Epidermal melanocyte (primary cell): Measurements from ENCODE around the gene FBXO36.

Experiments
- DNase-seq: peaks from one replicate; pipeline ENCODE4 v3.0.0; 2011; ENCODE audit warnings: low spot score; ENCODE audit not compliant: insufficient read length

Gene FBXO36

DNA sequence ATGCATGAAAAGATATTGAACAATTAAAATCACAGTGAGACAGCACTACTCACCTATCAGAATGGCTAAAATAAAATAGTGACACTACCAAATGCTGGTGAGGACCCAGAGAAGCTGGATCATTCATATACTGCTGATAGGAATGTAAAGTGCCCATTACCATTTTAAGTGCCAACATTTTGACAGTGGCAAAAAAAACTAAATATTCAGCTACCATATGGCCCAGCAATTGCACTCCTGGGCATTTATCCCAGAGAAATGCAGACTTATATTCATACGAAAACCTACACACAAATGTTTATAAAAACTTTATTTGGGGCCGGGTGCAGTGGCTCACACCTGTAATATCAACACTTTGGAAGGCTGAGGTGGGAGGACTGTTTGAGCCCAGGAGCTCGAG is 47.6 kb downstream of the FBXO36 start:
- no peak for DNase-seq

DNA sequence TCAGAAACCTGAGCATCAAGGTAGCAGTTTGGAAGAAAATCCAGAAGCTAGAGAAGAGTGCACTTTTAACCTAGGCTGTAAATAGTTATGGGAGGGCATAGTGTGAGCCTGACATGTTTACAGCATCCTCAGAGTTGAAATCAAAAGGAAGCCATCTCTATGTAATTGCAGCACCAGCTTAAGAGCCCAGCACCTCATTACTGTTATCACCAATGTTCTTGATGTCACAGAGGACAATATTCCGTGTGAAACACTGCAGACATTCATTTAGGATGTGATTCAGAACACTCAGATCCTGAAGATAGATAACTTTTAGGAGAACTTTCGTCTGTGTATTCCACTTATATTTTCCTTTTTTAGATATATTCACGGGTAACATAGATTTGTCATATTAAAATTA is 48.1 kb downstream of the FBXO36 start:
- DNase-seq = no peak

DNA sequence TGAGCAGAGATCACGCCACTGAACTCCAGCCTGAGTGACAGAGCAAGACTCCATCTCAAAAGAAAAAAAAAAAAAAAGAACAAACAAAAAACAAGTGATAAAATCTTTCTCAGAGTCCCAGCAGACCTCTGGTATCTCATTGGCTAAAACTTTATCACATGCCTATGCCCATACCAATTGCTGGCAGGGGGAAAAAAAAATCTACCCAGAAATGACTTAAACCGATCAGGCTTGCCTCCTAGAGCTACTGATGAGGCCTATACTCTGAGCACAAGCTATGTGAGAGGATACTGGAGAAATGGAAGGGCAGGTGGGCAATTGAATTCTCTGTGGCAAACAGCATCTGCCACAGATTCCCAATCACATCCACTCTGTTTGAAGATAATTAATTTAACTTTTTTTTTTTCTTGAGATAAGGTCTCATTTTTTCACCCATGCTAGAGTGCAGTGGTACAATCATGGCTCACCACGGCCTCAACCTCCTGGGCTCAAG is 49.0 kb downstream of the FBXO36 start:
- DNase-seq = no peak

GRCh38 chr2:229974266-229974665 is 52.0 kb downstream of the FBXO36 start:
- peak; percentile 29 for DNase-seq

DNA sequence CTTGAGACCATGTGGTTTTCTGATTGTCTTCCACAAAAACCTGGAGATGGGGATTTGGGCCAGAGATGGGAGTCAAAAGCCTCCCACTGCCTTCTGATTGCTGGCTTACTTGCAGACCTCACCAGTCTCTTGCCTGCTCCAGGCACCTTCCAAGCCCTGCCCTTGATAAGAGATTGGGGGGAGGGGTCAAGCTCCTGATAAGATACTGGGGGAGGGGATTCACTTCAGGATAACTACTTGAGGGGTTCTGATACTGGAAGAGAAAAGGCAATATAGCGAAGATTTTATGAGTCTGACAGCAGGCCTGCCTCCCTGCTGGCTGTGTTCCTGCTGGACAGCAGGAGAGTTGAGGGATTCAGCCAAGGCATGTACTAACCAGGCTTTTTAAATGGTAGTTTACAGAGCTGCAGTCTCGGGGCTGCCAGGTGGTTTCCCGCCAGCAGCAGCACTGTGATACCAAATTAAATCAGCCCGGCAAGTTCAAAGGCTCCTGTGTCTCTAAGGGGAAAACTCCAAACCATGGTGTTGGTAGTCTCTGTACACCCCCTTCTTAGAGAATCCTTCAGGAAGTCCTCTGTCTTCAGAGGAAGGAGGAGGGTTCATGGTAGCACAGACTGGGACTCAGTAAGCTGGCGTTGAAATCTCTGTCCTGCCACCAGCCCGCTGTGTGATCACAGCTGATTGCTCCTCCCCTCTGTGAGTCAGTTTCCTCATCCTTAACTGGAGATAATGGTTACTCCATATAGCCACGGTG is 58.3 kb downstream of the FBXO36 start:
- DNase-seq = no peak

DNA sequence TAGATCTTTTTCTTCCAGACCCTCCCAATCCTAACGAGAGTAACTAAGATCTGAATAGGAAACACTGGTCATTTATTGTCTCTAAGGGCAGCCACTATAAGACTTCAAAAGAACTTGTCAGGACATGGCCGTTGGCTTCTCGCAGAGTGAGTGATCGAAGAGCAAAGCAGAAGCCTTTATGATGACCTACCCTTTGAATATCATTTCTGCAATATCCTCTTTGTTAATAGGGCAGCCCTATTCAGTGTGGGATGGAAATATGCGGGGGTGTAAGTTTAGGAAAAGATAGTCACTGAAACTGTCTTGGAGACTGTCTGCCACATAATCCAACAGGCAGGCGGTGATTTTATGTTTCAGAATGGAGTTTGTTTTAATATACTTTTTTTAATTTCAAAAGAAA is 70.9 kb downstream of the FBXO36 start:
- DNase-seq = no peak

GRCh38 chr2:229996320-229996719 is 74.0 kb downstream of the FBXO36 start:
- DNase-seq = no peak

- no peak for DNase-seq
Measured at GRCh38 chr2:229997565-229997964, 75.3 kb downstream of the FBXO36 start.

DNA sequence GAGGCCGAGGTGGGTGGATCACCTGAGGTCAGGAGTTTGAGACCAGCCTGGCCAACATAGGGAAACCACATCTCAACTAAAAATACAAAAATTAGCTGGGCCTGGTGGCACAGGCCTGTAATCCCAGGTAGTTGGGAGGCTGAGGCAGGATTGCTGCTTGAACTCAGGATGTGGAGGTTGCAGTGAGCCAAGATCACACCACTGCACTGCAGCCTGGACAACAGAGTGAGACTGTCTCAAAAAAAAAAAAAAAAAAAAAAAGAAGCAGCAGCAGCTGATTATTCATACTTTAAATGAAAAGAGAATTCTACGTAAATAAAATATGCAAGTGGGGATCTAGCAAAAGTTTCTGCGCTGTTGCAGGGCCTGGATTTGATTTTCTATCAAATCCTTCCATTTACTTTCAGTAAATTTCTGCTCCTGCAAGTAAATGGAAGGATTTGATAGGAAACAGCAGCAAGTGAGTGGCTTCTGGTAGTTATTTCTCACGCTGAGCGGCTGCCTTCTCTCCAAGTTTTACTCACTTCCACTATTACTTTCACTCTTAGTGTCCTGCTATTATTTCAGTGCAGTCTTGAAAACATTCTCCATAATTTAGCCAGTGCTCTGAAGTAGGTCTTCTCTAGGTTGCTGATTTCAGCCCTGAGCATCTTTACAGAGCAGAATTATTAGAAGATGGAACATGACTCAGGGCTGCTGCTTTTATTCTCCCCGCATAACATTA is 78.0 kb downstream of the FBXO36 start:
- DNase-seq = no peak

DNA sequence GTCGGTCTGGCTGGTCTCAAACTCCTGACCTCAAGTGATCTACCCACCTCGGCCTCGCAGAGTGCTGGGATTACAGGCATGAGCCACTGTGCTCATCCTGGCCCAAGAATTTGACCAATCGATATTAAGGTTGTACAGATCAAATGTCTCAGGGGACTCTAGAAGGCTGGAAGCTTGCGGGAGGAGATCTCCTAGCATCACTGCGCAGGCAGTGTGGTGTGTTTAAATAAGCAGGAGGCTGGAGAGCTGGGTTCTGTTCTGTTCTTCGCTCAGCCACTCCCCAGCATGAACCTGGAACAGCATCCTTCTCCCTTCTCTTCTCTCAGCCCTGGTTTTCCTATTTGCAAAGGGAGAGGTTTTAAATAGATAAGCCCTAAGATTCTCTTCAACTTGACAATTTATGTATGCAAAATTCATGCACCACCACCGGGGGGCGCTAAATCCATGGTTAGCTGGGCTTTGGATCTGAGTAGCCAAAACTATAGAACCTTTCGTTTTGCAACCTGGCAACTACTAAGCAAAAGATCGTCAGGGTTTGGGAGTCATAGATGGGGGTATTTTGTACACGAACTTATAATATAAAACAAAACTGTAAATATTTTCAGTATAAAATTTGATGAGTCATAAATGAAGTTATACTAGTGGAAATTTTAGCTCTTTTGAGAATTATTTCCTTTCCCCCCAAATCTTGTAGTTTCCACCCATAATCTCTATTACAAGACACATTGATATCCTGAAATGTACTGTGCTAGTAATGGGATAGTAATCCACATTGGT is 85.8 kb downstream of the FBXO36 start:
- no peak for DNase-seq

DNA sequence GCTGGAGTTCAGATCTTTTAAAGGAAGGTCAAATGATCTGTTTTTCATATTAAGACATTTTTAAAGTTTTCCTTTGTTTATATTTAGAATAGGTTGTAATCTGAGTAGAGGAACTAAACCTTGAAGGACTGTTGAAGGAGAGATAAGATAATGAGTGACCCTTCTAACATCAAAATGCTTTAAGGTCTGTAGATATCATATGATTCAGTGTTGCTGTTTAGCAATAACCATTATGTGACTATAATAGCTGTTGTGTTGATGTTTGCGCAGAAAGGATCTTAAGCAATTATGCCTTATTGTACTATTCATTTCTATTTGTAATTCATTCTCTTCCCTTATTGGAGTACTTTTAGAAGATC is 86.4 kb downstream of the FBXO36 start:
- DNase-seq = no peak

- no peak for DNase-seq
Measured at GRCh38 chr2:230010501-230010900, 88.2 kb downstream of the FBXO36 start.

DNA sequence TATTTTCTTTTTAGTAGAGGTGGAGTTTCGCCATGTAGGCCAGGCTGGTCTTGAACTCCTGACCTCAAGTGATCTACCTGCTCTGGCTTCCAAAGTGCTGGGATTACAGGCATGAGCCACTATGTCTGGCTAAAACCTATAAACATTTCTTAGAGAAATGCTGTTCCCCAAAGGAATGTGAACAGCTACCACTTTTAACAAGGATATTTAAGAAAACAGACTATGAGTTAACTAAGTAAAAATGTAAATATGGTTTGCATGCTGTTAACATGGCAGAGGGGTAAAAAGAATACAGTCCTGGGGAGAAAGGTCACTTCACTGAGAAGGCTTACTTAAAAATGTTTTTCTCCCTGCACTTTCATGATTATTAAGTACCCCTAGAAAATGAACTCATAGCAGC is 89.3 kb downstream of the FBXO36 start:
- no peak for DNase-seq

- DNase-seq = no peak
Measured at GRCh38 chr2:230012267-230012884, 90.1 kb downstream of the FBXO36 start.

GRCh38 chr2:230016844-230017243 is 94.5 kb downstream of the FBXO36 start:
- DNase-seq = no peak

GRCh38 chr2:230018153-230018552 is 95.8 kb downstream of the FBXO36 start:
- DNase-seq = no peak

GRCh38 chr2:230019742-230020141 is 97.4 kb downstream of the FBXO36 start:
- no peak for DNase-seq

DNA sequence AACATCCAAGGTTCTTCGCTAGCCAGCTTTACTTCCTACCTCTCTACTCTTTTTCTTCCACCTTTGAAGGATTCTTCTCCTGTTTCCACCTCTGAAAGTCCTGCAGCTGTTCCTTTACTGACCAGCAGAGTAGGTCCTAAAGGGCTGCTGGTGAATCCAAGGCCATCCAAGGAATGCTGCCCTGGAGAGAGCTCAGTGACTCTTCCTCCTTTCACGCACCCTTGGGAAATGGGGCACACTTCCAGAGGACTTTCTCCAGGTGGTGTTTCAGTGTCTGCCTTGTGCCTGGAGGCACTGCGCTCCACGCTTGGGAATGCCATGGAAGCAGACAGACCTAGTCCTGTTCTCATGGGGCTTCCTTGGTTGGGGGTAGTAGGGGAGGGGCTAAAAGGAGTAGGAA is 101.0 kb downstream of the FBXO36 start:
- no peak for DNase-seq

DNA sequence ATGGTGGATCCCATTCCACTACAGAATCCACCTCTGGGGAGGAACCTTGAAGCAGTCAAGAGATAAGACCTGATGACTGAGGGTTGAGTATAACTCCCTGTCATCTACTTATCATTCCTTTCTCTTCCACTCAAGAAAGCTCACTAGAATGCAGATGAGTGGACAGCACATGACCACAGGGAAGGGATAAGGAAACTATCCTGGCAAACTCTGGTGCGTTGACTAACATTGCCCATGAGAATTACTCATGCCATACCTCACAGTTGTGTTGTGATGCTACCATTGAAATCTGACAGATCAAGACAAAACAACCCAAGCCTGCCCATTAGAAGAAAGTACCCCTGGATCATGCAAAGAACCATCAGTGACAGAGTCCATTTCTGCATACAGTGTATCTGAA is 119.9 kb downstream of the FBXO36 start:
- no peak for DNase-seq

- no peak for DNase-seq
Measured at GRCh38 chr2:230043025-230043424, 120.7 kb downstream of the FBXO36 start.

- no peak for DNase-seq
Measured at GRCh38 chr2:230043461-230043860, 121.2 kb downstream of the FBXO36 start.

DNA sequence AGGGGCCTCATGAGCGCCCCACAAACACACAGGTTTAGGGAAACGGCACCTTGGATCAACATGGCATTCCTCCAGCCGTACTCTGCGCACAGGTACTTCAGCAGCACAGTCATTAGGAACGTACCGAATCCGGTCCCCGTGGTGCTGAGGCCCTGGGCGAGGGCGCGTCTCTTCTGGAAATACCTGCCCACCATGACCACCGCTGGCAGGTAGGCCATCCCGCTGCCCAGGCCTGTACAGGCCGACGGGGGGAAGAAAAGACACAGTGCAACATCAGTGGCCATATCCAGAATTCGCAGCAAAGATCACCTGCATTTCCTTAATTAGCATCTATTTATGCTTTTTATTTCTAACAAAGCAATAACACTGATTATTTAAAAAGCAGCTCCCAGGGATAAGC is 124.2 kb downstream of the FBXO36 start:
- DNase-seq = no peak
